HL-60 (cell line): ENCODE data around the gene GREB1.

Experiments used
- GABPA ChIP-seq: IDR thresholded peaks from 2 replicates; pipeline ENCODE4 v1.6.1; 2012; ENCODE audit warnings: low read depth
- POLR2AphosphoS5 ChIP-seq: IDR thresholded peaks from 2 replicates; pipeline ENCODE4 v1.6.1; 2012; ENCODE audit warnings: low read depth
- REST ChIP-seq: IDR thresholded peaks from 2 replicates; pipeline ENCODE4 v1.6.1; 2012; ENCODE audit warnings: low read depth; ENCODE audit not compliant: insufficient replicate concordance
- SPI1 ChIP-seq: IDR thresholded peaks from 2 replicates; pipeline ENCODE4 v1.6.1; 2012; ENCODE audit warnings: low read depth, mild to moderate bottlenecking, borderline replicate concordance
- TF ChIP-seq, protein P1 (sequence below): IDR thresholded peaks from one replicate; pipeline ENCODE4 v1.5.1; 2011; ENCODE audit warnings: low read length, control low read depth, inconsistent platforms; ENCODE audit not compliant: insufficient read depth

DNA sequence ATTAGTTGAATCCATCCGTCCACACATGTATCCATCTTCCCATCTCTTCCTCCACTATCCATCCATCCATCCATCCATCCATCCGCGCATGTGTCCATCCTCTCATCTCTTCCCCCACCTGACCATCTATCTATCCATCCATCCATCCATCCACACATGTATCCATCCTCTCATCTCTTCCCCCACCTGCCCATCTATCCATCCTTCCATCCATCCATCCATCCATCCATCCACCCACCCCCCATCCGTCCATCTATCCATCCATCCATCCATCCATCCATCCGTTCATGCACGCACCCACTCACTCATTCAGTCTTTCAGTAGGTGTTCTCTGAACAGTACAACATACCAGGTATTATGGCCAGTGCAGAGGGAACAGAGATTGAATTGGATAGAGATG lies 18.9 kb upstream of the GREB1 start:
- TF ChIP-seq, protein P1, sequence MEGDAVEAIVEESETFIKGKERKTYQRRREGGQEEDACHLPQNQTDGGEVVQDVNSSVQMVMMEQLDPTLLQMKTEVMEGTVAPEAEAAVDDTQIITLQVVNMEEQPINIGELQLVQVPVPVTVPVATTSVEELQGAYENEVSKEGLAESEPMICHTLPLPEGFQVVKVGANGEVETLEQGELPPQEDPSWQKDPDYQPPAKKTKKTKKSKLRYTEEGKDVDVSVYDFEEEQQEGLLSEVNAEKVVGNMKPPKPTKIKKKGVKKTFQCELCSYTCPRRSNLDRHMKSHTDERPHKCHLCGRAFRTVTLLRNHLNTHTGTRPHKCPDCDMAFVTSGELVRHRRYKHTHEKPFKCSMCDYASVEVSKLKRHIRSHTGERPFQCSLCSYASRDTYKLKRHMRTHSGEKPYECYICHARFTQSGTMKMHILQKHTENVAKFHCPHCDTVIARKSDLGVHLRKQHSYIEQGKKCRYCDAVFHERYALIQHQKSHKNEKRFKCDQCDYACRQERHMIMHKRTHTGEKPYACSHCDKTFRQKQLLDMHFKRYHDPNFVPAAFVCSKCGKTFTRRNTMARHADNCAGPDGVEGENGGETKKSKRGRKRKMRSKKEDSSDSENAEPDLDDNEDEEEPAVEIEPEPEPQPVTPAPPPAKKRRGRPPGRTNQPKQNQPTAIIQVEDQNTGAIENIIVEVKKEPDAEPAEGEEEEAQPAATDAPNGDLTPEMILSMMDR: no peak
- no peak for TF ChIP-seq SPI1
- TF ChIP-seq POLR2AphosphoS5: no peak
- TF ChIP-seq REST: no peak
- TF ChIP-seq GABPA: no peak
